Hindlimb muscle (tissue), 1 donor: ENCODE data around the gene MIX23. TPM values are rescaled to one million over a fixed set of nuclear protein-coding genes. Genes with fewer than 3 reads are reported as not detected.
"Not testable (repeated sequence)": the region's sequence is repeated elsewhere in the genome, so short reads cannot be mapped to it uniquely, and the experiment has no call there.

ENCODE experiments used
- DNase-seq: peaks from one replicate; pipeline ENCODE4 v3.0.0-alpha.2; 2013
- polyA plus RNA-seq: library from polyadenylated mRNA; unstranded; fragments of 120-200 nt; gene quantifications from one replicate; pipeline ENCODE4 v1.2.1, GENCODE V29; 2013; ENCODE audit not compliant: insufficient read length

The MIX23 gene
- polyA plus RNA-seq, 1 donor = 26.1 TPM

- DNase-seq = no peak
These were observed 10.1 kb upstream of the MIX23 start for GRCh38 chr3:122392868-122393844.

GRCh38 chr3:122391681-122392446 is 8.8 kb upstream of the MIX23 start:
- DNase-seq = no peak

- no peak for DNase-seq
These were observed 7.6 kb upstream of the MIX23 start for GRCh38 chr3:122390665-122391064.

DNA sequence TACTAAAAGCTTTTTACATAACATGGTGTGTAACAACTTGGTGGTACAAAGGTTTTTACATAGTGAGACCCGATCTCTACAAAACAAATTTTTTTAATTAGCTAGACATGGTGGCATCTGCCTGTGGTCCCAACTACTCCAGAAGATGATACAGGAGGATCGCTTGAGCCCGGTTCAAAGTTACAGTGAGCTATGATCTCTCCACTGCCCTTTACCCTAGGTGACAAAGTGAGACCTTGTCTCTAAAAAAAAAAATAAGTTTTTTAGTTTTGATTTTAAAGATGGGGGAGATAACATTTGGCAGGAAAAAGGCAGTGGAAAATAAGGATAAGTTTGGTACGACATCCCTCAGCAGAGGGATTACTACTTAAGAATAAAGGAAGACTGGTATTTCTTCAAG is 6.9 kb upstream of the MIX23 start:
- DNase-seq = no peak

DNA sequence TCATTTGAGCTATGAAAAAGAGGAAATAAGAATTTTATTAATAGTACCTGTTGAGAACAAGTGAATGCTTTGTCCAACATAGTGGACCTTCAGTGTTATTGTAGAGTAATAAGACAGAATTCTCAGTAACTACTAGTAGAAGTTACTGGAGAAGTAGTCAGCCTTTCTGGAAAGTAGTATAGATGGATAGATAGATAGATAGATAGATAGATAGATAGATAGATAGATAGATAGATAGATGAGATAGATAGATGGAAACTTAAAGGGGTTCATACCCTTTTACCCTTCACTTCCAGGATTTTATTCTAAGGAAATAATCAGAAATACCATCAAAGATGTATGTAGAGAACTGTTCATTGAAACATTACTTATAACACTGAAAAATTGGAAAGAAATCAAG is 6.2 kb upstream of the MIX23 start:
- DNase-seq = no peak

DNA sequence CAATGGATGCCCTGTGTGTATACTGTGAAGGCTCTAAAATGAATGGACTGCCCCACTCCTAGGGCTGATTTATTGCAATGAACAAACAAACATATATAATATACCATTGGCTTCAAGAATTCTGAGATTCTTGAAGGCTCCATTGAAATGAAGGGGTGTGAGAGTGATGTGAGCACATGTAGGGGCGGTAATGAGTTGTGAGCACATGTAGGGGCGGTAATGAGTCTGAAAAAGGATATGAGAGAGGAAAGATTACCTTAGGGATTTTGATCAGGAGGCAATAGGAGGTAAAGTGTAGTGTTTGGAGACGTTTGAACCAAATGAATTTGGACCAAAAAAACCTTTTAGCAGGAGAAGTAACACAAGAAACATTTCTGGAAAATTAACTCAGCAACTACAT is 4.7 kb upstream of the MIX23 start:
- no peak for DNase-seq

- DNase-seq = peak; percentile 95
These were observed 1.0 kb upstream of the MIX23 start, which contains the start of gene FAM162A for GRCh38 chr3:122383771-122384697. Gene FAM162A, plus strand, starts transcription at chr3:122384182. Its CDS starts 84 bp downstream, at chr3:122384266.

- DNase-seq = no peak
These were observed 5.1 kb downstream of the MIX23 start for GRCh38 chr3:122377975-122378374.

DNA sequence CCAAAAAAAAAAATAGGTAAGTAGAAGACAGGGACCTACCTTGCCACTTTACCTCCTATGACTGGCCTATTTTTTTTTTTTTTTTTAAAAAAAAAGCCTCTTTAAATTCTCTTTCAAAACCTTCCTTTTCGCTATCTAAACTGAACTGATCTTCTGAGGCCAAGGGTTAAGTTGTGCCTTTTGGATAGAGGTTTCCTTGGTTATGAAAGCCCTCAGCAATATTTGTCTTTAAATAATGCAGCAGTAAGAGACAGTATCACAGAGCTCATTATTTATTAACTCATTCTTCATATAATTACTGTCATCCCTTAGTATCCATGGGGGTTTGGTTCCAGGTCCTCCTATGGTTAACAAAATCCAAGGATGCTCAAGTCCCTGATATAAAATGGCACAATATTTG is 9.0 kb downstream of the MIX23 start:
- DNase-seq = no peak

GRCh38 chr3:122366379-122366749 is 16.7 kb downstream of the MIX23 start:
- no peak for DNase-seq

DNA sequence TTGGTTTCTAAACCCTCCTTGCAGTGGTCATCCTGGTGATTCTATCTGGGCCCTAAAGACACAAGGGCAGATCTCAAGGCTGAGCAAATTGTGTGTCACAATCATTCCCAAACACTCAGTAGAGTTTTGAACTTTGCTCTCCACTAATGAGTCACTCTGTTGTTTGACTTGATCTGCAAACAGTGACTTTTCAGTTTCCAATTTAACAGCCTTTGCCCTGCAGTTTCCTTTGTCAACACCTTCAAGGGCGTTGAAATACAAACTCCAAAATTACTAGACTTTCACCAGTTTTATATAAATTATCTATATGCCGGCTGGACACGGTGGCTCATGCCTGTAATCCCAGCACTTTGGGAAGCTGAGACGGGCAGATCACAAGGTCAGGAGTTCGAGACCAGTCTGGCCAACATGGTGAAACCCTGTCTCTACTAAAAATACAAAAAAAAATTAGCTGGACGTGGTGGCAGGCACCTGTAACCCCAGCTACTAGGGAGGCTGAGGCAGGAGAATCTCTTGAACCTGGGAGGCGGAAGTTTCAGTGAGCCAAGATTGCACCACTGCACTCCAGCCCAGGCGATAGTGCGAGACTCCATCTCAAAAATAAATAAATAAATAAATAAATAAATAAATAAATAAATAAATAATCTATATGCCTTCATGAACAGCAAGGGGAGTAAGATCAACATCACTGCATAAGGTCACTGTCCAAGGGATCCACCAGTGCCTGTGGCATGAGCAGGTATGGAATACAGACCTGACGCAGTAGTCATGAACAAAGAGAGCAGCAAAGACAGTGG is 17.3 kb downstream of the MIX23 start:
- not testable (repeated sequence) for DNase-seq

- no peak for DNase-seq
These were observed 18.0 kb downstream of the MIX23 start for GRCh38 chr3:122365073-122365472.

DNA sequence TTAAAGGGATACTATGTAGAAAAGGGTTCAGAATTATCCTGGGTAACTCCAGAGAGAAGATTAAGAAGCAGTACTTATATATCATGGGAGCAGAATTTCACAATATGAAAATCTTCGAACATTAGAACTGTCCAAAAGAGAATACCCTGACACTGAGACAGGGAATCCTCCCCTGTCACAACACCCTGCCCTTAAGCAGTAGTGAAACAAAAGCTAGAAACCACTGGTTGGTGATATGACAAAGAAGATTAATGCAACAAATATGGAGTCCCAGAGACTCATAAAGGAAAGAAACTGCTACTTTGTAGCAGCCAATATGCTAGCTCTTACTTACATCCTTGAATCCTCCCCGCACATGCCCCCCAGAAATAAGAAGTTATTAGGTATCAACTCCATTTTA is 18.5 kb downstream of the MIX23 start:
- no peak for DNase-seq

DNA sequence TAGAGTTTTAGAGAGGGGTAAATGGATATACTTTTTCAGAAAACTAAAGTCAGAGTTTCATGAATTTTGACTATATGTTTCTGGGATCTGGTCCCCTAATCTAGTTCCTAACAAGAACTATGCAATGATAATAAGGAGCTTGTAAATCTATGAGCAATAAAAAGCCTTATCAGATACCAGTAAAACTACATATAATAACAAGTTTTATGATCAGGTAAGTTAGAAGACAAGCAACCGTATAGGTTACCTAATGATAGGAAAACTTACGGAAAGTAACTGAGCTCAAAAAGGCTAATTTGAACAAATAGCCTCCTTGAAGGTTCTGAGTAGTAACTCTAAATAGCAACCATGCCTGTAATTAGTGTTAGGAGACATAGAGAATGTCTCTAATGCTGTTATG is 21.0 kb downstream of the MIX23 start:
- no peak for DNase-seq

DNA sequence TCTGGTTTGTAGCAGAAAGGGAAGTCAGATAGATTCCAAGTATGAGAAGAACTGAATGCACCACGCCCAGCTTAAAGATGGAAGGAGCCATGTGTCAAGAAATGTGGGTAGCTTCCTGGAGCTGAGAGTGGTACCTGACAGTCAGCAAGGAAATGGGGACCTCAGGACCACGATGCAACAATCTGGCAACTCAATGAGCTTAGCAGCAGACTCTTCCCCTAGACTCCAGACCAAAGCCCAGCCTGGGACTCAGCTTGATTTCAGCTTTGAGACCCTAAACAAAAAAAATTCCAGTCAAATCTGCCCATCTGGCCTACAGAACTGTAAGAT is 24.4 kb downstream of the MIX23 start:
- no peak for DNase-seq

DNA sequence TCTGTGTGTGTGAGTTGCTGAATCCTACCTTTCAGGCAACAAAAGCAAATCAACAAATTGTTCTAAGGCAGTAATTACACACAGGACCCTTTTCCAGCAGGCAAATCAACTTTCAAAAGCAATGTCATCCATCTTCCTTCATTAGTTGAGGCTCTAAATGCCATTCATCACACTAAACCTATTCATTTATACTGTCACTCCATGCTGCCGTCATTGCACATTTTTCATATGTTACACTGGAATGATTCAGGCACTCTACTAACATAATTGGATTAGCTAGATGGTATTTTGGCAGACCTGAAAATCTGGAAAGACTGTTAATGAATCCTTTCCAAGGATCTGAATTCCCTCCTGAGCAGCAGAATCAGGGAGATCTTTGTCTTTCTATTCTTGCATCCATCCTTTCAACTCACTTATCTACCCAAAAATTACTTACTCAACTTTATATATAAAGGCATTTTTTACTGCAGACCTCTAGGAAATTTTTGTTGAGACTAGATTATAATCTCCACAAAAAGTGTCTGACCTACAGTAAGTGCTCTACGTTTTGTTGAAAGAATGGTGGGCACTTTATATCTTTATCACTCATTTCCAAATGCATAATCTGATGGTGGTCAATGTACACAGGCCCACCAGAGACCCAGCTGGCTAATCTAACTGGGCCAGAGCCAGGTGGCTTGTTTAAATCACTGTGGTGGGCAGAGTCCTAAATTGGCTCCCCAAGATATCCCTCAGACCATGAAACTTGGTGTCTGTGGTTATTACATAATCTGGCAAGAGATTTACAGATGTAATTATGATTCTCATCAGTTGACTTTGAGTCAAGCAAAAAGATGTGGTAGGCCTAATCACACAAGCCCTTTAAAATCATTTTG is 25.0 kb downstream of the MIX23 start:
- DNase-seq = no peak

GRCh38 chr3:122356402-122356801 is 26.6 kb downstream of the MIX23 start:
- no peak for DNase-seq

DNA sequence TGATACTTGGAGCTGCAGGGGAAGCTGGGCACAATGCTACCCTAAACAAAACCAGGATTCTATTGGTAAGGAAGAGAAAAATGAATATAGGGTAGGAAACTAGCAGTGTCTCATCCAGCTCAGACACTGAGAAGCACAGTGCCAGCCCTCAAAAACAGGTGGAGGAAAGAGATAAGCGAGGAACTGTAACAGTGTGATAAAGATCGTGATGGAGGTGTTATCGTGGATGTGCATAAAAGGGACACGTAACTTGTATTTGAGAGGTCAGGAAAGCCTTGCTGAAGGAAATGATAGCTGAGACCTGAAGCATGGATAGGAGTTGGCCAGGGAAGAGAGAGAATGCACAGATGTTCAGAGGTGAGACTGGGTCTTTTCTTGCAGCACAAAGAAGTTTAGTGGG is 27.4 kb downstream of the MIX23 start:
- no peak for DNase-seq

DNA sequence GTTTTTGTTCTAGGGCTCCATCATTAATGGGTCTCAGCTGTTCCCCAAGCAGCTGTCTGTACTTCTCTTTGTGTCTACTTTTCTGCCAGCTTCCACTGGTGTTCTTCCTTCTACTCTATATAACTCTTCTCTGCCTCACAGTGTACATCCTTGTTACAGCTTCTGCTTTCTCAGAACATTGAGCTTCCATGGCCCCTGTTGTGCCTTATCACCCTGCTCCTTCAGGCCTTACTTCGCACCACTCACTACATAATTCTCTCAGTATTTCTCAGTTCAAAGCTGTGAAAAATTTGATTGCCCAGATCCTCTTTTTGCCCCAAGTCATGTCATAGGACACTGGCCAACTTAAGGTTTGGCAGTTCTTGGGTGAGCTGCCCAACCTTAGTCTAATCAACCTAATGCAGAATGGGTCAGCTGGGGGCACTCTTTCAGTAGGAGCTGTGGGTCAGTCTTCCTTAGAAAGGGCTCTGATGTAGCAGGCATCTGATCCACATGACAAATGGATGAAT is 29.1 kb downstream of the MIX23 start:
- DNase-seq = no peak

DNA sequence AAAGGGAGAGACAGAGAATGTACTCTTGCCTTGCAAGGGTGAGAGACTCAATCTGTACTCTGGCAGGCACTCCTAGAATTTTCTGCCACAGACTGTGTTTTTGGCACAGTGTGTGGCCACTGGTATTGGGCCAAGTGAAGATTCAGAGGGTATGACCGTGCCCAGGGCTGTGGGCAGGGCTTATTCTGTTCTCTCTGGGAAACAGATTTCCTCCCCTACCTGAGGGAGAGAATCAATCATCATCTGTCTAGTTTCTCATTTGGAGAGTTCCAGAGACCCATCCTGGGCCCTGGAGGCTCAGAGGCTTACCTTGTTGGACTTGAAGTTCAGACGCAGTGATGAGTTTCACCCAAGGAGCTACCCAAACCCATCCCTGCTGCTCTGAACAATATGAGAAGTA is 29.8 kb downstream of the MIX23 start:
- no peak for DNase-seq

GRCh38 chr3:122351612-122352011 is 31.4 kb downstream of the MIX23 start:
- no peak for DNase-seq
